Tongue (tissue), 3 donors: ENCODE data around the gene RGS9BP. TPM values are rescaled to one million over a fixed set of nuclear protein-coding genes. Genes with fewer than 3 reads are reported as not detected.
"Not testable (repeated sequence)": the region's sequence is repeated elsewhere in the genome, so short reads cannot be mapped to it uniquely, and the experiment has no call there.

Source experiments
- DNase-seq: peaks from one replicate; pipeline ENCODE4 v3.0.0-alpha.2; 2015
- small RNA-seq: library from RNA; depleted of rRNA; stranded (forward); fragments of <200 nt; gene quantifications from one replicate; pipeline ENCODE3, GENCODE V24; 2014; ENCODE audit warnings: low replicate concordance
- total RNA-seq: library from RNA; depleted of rRNA; stranded (reverse); fragments of >200 nt; gene quantifications from one replicate; pipeline ENCODE4 v1.2.3, GENCODE V29; 2014

The RGS9BP gene
- total RNA-seq, 1 donor from 2014 or later, result 7.1 TPM

GRCh38 chr19:32700129-32700528 is 24.5 kb downstream of the RGS9BP start:
- DNase-seq, result not testable (repeated sequence)

GRCh38 chr19:32702010-32702409 is 26.4 kb downstream of the RGS9BP start:
- DNase-seq, result no peak

GRCh38 chr19:32704006-32704405 is 28.4 kb downstream of the RGS9BP start:
- DNase-seq, result not testable (repeated sequence)

- no peak for DNase-seq
Measured at GRCh38 chr19:32708457-32708856, 32.8 kb downstream of the RGS9BP start.

GRCh38 chr19:32709032-32709431 is 33.4 kb downstream of the RGS9BP start:
- DNase-seq, result no peak

- DNase-seq, result no peak
Measured at GRCh38 chr19:32711747-32712146, 36.1 kb downstream of the RGS9BP start.

- not testable (repeated sequence) for DNase-seq
Measured at GRCh38 chr19:32716203-32716602, 40.6 kb downstream of the RGS9BP start.

- no peak for DNase-seq
Measured at GRCh38 chr19:32717496-32717895, 41.8 kb downstream of the RGS9BP start.

GRCh38 chr19:32718286-32718685 is 42.6 kb downstream of the RGS9BP start:
- DNase-seq, result no peak

- no peak for DNase-seq
Measured at GRCh38 chr19:32719611-32720059, 44.0 kb downstream of the RGS9BP start, which contains the start of gene TDRD12. TSS of gene TDRD12 (plus strand) at chr19:32719767. CDS start at chr19:32720073, 306 bp downstream.

GRCh38 chr19:32720216-32720935 is 44.7 kb downstream of the RGS9BP start:
- DNase-seq, result no peak

- no peak for DNase-seq
Measured at GRCh38 chr19:32720936-32721250, 45.2 kb downstream of the RGS9BP start.

Small RNAs within 50 kb of the gene (small RNA-seq; reads per million reads assigned to genes)
- gene RN7SL789P, result not detected

Other genes starting within 250 kb of the RGS9BP start
- gene PDCD5, start 94.7 kb upstream of the RGS9BP start, total RNA-seq, result 91.8 TPM
- gene ANKRD27, start 668 bp upstream of the RGS9BP start, total RNA-seq, result 19.6 TPM
- gene NUDT19, start 16.0 kb downstream of the RGS9BP start, total RNA-seq, result 11.4 TPM
- gene TDRD12, start 43.9 kb downstream of the RGS9BP start, total RNA-seq, result 0.41 TPM
- not detected for gene SLC7A9, start 193.9 kb downstream of the RGS9BP start, total RNA-seq